Right atrium auricular region (tissue), 2 donors: ENCODE measurements around the gene SLC4A5. TPM values are rescaled to one million over a fixed set of nuclear protein-coding genes. Genes with fewer than 3 reads are reported as not detected.

Experiments
- DNase-seq: peaks from one replicate; pipeline ENCODE4 v3.0.0-alpha.2; 2019; ENCODE audit warnings: low spot score
- H3K27ac ChIP-seq, 2 donors: fragments of 200-600 bp; sonication (generic); 1 replicate in 1 of 2; 2 replicates in 1 of 2; pipeline ENCODE4 v1.5.1; 2016 to 2019
- H3K27me3 ChIP-seq, 2 donors: fragments of 200-600 bp; sonication (generic); one replicate each; pipeline versions ENCODE4 v1.5.1 to v1.6.0; 2017 to 2019
- H3K36me3 ChIP-seq: fragments of 200-600 bp; sonication (generic); one replicate; pipeline ENCODE4 v1.5.1; 2016
- H3K4me1 ChIP-seq, 2 donors: fragments of 200-600 bp; sonication (generic); one replicate each; pipeline versions ENCODE4 v1.5.1 to v1.6.0; 2017 to 2019
- H3K4me3 ChIP-seq, 2 donors: fragments of 200-600 bp; sonication (generic); 1 replicate in 1 of 2; 2 replicates in 1 of 2; pipeline ENCODE4 v1.5.1; 2017 to 2019; ENCODE audit warnings: mild to moderate bottlenecking in 1 of 2, moderate library complexity in 1 of 2
- H3K9me3 ChIP-seq, 2 donors: fragments of 200-600 bp; sonication (generic); one replicate each; pipeline ENCODE4 v1.5.1; 2019
- total RNA-seq, 2 donors: library from RNA; depleted of rRNA; stranded (reverse); fragments of >200 nt; gene quantifications; one replicate each; pipeline ENCODE4 v1.1.0, GENCODE V29; 2016
- TF ChIP-seq, protein P1 (sequence below), 2 donors: fragments of 200-600 bp; sonication (generic); IDR thresholded peaks; one replicate each; pipeline ENCODE4 v1.5.1; 2019; ENCODE audit warnings: antibody characterized with exemption in 2 of 2

Gene SLC4A5
- total RNA-seq, 2 donors from 2014 or later, result 0.28 to 1.3 TPM

DNA sequence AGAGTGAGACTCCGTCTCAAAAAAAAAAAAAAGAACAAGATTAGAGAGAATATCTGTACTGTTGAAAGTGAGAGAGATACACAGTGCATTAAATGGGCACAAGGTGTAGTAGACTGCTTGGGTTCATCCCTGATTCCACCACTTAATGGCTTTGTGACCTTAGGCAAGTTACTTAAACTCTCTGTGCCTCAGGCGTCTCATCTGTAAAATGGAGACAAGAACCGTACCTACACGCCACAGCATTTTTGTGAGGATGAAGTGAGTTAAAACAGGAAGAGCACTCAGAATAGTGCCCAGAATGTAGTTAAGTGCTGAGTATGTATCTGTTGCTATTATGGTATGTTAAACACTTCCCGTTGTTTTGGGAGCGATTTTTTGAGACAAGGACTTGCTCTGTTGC, 80.5 kb downstream of the SLC4A5 start:
- TF ChIP-seq, protein P1, sequence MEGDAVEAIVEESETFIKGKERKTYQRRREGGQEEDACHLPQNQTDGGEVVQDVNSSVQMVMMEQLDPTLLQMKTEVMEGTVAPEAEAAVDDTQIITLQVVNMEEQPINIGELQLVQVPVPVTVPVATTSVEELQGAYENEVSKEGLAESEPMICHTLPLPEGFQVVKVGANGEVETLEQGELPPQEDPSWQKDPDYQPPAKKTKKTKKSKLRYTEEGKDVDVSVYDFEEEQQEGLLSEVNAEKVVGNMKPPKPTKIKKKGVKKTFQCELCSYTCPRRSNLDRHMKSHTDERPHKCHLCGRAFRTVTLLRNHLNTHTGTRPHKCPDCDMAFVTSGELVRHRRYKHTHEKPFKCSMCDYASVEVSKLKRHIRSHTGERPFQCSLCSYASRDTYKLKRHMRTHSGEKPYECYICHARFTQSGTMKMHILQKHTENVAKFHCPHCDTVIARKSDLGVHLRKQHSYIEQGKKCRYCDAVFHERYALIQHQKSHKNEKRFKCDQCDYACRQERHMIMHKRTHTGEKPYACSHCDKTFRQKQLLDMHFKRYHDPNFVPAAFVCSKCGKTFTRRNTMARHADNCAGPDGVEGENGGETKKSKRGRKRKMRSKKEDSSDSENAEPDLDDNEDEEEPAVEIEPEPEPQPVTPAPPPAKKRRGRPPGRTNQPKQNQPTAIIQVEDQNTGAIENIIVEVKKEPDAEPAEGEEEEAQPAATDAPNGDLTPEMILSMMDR (IDR thresholded peaks at IDR 0.05), result no peak
- no peaks in the 10 kb centered on the region for H3K4me1 ChIP-seq
- H3K27me3 ChIP-seq, result no peaks in the 10 kb centered on the region
- H3K36me3 ChIP-seq, result no peaks in the 10 kb centered on the region
- H3K9me3 ChIP-seq, result no peaks in the 10 kb centered on the region
- no peak overlapping the region for H3K27ac ChIP-seq
- no peak for DNase-seq
- no peak overlapping the region for H3K4me3 ChIP-seq

- Histone ChIP-seq H3K36me3 (no peaks in the 10 kb centered on the region), H3K4me3 (no peak overlapping the region), H3K9me3 (no peaks in the 10 kb centered on the region), H3K4me1 (no peaks in the 10 kb centered on the region), H3K27me3 (no peaks in the 10 kb centered on the region), H3K27ac (no peak overlapping the region)
- TF ChIP-seq, protein P1 (IDR thresholded peaks at IDR 0.05), result peak; percentile 28 to 67
- DNase-seq, result no peak
Measured at GRCh38 chr2:74261204-74261864, 81.9 kb downstream of the SLC4A5 start.

GRCh38 chr2:74260495-74260894, 82.7 kb downstream of the SLC4A5 start:
- no peaks in the 10 kb centered on the region for H3K9me3 ChIP-seq
- H3K36me3 ChIP-seq, result no peaks in the 10 kb centered on the region
- DNase-seq, result no peak
- no peaks in the 10 kb centered on the region for H3K27me3 ChIP-seq
- H3K27ac ChIP-seq, result no peak overlapping the region
- TF ChIP-seq, protein P1 (IDR thresholded peaks at IDR 0.05), result no peak
- no peaks in the 10 kb centered on the region for H3K4me1 ChIP-seq
- no peak overlapping the region for H3K4me3 ChIP-seq

- Histone ChIP-seq H3K4me1 (no peaks in the 10 kb centered on the region), H3K9me3 (no peaks in the 10 kb centered on the region), H3K36me3 (no peaks in the 10 kb centered on the region), H3K27ac (no peak overlapping the region), H3K4me3 (no peak overlapping the region), H3K27me3 (no peaks in the 10 kb centered on the region)
- TF ChIP-seq, protein P1 (IDR thresholded peaks at IDR 0.05), result no peak
- DNase-seq, result no peak
Measured at GRCh38 chr2:74259733-74260132, 83.5 kb downstream of the SLC4A5 start.

- no peaks in the 10 kb centered on the region for H3K9me3 ChIP-seq
- no peak overlapping the region for H3K4me3 ChIP-seq
- TF ChIP-seq, protein P1 (IDR thresholded peaks at IDR 0.05), result no peak
- DNase-seq, result no peak
- no peaks in the 10 kb centered on the region for H3K27me3 ChIP-seq
- H3K4me1 ChIP-seq, result no peaks in the 10 kb centered on the region
- H3K36me3 ChIP-seq, result no peaks in the 10 kb centered on the region
- H3K27ac ChIP-seq, result no peak overlapping the region
Measured at GRCh38 chr2:74259191-74259590, 84.0 kb downstream of the SLC4A5 start.

DNA sequence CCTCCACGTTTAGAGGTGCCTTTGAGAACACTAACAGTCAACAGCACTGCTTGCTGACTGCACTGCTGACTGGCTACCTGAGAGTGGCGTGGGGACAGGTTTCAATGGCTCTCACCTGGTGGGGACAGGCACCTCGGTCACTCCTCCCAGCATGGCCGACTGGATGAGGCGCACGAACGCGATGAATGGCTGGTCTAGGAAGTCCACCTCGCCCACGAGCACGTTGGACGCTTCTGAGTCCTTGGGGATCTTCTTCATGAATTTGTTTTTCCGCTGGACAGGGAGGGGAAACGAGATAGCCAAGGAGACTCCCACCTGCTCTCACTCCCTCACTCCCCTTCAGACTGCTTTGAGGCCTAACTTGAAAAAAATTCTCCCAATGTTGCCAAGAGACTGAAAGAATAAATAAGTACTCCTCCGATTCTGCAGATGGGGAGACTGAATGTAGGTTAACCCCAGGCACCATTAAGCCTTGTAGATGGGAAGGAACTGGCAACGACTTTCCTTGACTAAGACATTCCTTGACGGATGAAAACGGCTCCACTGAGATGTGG, 87.5 kb downstream of the SLC4A5 start:
- no peak for DNase-seq
- Histone ChIP-seq H3K9me3 (no peaks in the 10 kb centered on the region), H3K36me3 (no peaks in the 10 kb centered on the region), H3K27me3 (no peaks in the 10 kb centered on the region), H3K4me1 (no peaks in the 10 kb centered on the region), H3K27ac (no peak overlapping the region), H3K4me3 (no peak overlapping the region)
- TF ChIP-seq, protein P1 (IDR thresholded peaks at IDR 0.05), result no peak
